Measurements from ENCODE around the gene AKR1B1. TPM values are rescaled to one million over a fixed set of nuclear protein-coding genes. Genes with fewer than 3 reads are reported as not detected.

Gene AKR1B1
- total RNA-seq, 4 donors from 2014 or later: 10.7 to 22.6 (median 17.5) TPM

- H3K4me1 ChIP-seq: no peaks in the 10 kb centered on the region
- TF ChIP-seq EP300 (IDR thresholded peaks at IDR 0.05) (no peak), CTCF (IDR thresholded peaks at IDR 0.05) (no peak), POLR2A (IDR thresholded peaks at IDR 0.05) (no peak), POLR2AphosphoS5 (IDR thresholded peaks at IDR 0.05) (no peak)
- no peak overlapping the region for H3K27ac ChIP-seq
- no peak overlapping the region for H3K4me3 ChIP-seq
- H3K36me3 ChIP-seq: no peaks in the 10 kb centered on the region
- peaks cover 6% of the 10 kb centered on the region for H3K27me3 ChIP-seq
- WGBS: 44% methylated on average over 5 of the region's 5 CpGs
- no peaks in the 10 kb centered on the region for H3K9me3 ChIP-seq
- DNase-seq (ENCODE audit: low spot score in 2 of 2): no peak
Measured at GRCh38 chr7:134394056-134394455, 64.8 kb downstream of the AKR1B1 start.

Other genes with a start within 250 kb of the AKR1B1 start
- 1 to 10 TPM; 3.1 to 9.4 (median 4.2) TPM for gene SLC35B4, start 142.2 kb downstream of the AKR1B1 start, total RNA-seq
- gene AKR1B10, start 68.5 kb upstream of the AKR1B1 start, total RNA-seq: 10 to 100 TPM in 2 of 4 donors, 1 to 10 TPM in 2; 5.9 to 57.5 (median 8.2) TPM
- 1 to 10 TPM in 1 of 4 donors, not detected in 3; 1.1 TPM for gene AKR1B15, start 90.0 kb upstream of the AKR1B1 start, total RNA-seq
- gene BPGM, start 187.8 kb upstream of the AKR1B1 start, total RNA-seq: 10 to 100 TPM in 3 of 4 donors, 1 to 10 TPM in 1; 9.8 to 13.3 (median 12.5) TPM